Anterior cingulate cortex (tissue), 58 donors: ENCODE results near the gene FLRT1.

Source experiments
- DNase-seq, 58 donors: peaks; one replicate each; lab custom pipeline; 2025; lab: John Stamatoyannopoulos, UW

Gene FLRT1

GRCh38 chr11:64060861-64061444 is 25.2 kb downstream of the FLRT1 start:
- peak in 40 of 58 donors; percentile 12 to 73 (median 40) for DNase-seq

GRCh38 chr11:64062185-64063039 is 26.7 kb downstream of the FLRT1 start:
- DNase-seq = no peak

GRCh38 chr11:64063777-64064176 is 28.0 kb downstream of the FLRT1 start:
- DNase-seq = peak in 3 of 58 donors; percentile 36 to 44 (median 41)

GRCh38 chr11:64064374-64065140 is 28.8 kb downstream of the FLRT1 start:
- DNase-seq = no peak

DNA sequence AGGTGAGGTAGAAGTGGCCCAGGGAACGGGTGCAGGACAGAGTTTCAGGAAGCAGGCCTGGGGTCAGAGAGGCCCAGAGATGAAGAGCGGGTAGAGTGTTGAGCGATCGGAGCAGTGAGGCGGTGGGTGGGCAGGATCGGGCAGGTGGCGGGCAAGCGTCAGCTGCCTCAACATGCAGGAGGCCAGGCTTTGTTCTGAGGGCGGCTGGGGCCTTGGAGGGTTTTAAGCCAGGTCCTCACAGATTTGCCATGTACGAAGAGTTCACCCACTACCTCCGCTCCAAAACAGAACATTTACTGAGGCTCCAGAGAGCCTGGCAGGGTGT is 29.4 kb downstream of the FLRT1 start:
- DNase-seq = no peak

DNA sequence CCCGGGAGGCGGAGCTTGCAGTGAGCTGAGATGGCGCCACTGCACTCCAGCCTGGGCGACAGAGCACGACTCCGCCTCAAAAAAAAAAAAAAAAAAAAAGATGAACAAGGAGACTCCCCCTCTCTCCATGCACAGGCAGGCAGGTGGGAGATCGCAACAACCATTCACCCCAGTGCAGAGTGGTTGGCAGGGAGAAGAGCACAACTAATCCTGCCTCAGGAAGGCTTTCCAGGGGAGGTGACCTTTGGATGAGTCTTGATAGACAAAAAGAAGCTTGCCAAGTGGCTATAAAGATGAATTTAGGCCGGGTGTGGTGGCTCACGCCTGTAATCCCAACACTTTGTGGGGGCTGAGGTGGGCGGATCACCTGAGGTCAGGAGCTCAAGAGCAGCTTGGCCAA is 30.0 kb downstream of the FLRT1 start:
- no peak for DNase-seq

DNA sequence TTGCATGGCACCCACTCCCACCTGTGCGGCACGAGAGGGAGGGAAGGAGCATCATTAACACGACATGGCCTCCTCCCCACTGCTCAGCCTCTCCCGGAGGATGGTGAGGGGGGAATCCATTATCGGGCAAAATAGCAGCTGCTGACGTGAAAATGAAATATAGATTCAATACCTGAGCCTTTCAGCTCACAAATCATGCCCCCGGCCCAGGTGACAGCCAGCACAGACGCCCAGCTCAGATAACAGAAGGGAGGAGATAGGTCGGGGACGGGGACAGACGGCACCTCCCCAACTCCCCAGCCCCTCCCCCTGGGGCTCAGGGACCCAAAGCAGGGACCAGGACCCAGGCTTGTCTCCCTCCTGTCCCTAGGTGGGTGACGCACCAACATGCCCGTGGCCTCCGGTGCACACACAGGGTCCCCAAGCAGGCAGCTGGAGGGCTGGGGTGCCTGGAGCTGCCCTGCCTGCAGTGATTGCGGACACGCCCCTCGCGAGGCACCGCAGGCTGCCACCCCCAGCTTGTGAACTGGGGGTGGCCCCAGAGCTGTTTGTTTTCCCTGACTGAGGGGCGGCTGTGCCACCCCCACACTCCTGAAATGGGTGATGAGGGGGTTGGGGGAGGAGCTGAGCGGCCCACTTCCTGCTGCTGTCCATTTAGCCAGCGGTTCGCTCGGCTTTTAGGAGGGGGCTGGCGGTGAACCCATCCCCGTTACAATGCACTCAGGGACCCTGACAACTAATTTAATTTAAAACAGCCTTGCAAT is 31.7 kb downstream of the FLRT1 start:
- DNase-seq = no peak

GRCh38 chr11:64068705-64069400 is 33.1 kb downstream of the FLRT1 start:
- DNase-seq = no peak

DNA sequence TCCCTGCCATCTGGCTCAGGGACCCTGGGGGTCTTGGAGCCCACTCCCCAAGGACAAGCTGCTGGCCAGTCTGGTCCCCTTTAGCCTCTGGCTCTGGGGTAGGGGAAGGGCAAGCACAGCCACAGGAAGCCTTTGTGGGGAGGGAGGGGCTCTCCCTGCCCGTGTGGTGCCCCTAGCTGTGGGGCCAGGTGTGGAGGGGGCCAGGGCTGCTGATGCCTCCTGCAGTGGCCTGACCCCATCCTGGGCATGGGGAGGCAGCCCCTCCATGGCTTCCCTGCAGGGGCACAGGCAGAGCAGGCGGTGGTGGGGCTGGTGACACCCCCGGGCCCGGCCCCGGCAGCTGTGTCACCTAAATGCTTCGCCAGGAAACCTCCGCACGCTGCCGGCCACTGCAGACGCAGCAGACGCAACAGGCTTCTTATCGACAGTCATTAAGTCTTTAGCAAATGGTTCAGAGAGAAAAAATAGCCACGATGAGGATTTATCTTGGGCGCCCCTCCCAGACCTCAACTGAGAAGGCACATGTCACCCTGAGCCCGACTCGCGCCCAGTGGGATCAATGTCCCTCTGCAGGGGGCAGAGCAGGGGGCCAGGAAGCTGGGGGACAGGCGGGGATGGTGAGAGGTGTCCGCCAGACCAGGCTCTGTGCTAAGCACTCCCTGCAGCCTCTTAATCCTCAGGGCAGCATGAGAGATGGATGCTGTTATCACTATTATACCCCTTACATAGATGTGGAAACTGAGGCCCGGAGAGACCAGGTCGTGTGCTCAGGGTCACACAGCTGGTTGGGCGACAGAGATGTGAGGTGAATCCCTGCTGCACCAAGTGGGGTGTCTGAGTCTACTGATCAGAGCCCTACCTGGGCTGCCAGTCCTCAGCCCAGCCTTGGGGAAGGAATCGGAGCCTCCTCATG is 33.9 kb downstream of the FLRT1 start:
- DNase-seq = no peak

- DNase-seq = no peak
These were observed 34.6 kb downstream of the FLRT1 start for GRCh38 chr11:64070314-64070681.

GRCh38 chr11:64071849-64072248 is 36.1 kb downstream of the FLRT1 start:
- peak in 7 of 58 donors; percentile 13 to 33 (median 21) for DNase-seq

- no peak for DNase-seq
These were observed 36.7 kb downstream of the FLRT1 start for GRCh38 chr11:64072403-64072802.

DNA sequence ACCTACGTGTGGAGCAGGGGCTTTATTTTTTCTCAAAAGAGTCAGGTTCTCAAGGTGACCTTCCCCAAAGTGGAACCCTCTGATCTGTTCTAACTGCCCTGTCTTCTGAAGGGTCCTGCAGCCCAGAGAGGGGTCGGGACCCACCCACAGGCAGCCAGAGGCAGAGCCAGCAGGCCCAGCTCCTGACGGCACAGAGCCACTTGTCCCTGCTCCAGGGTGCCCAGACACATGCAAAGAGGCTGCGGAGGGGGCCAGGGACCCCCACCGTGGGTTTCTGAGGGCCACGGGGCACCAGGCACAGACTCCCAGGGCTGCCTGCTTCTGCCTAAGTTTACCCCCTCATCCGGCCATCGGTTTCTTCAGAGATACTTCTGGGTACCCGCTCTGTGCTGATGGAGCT is 37.1 kb downstream of the FLRT1 start:
- no peak for DNase-seq

DNA sequence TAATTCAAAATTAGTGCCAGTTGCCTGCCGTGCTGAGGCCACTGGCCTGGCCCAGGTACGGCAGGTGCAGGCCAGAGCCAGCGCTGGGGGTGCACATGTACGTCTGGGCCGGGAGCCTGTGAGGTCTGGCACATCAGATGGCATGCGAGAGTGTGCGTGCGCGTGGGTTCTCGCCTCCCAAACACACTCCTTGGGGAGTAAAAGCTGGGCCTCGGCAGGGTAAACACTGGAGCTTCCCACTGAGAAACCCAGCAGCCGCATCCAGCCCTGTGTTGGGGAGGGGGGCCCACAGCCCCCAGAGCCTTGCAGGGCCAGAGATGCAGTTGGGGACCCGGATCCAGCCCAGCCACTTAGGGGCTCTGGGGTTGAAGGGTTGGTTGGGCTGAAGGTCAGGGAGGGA is 37.8 kb downstream of the FLRT1 start:
- DNase-seq = peak in 5 of 58 donors; percentile 17 to 52 (median 25)

DNA sequence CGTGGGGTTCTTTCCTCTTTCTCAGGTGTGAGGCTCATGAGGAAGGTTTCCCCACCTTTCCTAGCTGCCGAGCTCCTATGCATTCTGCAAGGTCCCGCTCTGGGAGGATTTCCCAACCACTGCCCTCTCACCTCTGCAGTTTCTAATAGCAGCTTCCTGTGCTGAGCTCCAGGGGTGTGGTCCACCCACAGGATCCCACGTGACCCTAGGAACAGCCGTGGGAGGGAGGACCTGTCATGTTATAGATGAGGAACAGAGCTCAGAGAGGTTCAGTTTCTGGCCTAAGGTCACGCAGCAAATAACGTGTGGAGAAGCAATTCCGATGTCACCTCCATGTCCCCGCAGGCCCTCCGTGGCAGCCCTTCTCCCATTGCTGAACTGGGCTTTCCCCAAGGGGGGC is 38.5 kb downstream of the FLRT1 start:
- peak in 1 of 58 donors; percentile 46 for DNase-seq

DNA sequence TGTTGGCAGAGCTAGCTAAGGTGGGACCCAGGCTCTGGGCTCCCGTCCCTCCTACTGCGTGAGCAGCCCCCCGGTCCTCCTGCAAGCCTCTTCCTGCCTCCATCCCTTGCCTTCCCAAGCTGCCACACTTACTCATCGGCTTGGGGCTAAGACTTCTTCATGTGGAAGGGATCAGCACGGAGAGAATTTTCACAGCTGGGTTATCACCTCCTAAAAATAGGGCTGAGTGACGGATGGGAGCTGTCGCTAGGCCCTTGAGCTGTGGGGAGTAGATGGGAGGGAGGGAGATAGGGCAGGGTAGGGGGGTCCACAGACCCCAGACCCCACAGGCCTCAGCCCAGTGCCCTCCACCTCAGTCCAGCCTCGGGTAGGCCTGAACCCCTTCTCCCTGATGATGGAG is 41.0 kb downstream of the FLRT1 start:
- peak in 1 of 58 donors; percentile 34 for DNase-seq

DNA sequence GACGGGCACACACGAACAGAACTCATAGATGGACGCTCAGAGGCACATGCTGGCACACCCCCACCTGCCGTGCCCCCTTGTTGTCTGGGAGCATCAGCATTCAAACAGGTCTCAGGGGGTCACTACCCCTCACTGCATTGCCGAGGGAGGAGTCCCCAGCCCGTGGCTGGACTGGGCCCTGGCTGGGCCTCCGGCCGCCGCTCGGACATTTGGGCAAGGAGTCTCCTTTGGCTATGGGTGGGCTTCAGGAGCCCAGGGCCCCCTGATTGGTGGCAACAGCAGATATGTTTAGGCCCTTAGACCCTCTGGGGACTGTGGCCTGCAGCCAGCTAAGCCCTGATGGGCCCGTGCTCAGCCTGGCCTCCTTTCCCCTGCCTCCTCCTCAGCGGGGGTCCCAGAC is 41.9 kb downstream of the FLRT1 start:
- DNase-seq = no peak

- peak in 7 of 58 donors; percentile 11 to 45 (median 33) for DNase-seq
These were observed 42.6 kb downstream of the FLRT1 start for GRCh38 chr11:64078284-64078683.

- peak in 3 of 58 donors; percentile 23 to 37 (median 32) for DNase-seq
These were observed 43.2 kb downstream of the FLRT1 start for GRCh38 chr11:64078905-64079304.
